Glutamatergic neuron (in vitro differentiated cells): ENCODE data around the gene STRBP. TPM values are rescaled to one million over a fixed set of nuclear protein-coding genes. Genes with fewer than 3 reads are reported as not detected.

Experiments
- DNase-seq: peaks from one replicate; pipeline ENCODE4 v3.0.0; 2022
- H3K27ac Mint-ChIP-seq: one replicate; pipeline ENCODE4 v1.8.0; 2020; ENCODE audit warnings: mild to moderate bottlenecking, mixed read lengths, inconsistent platforms; ENCODE audit not compliant: unreplicated experiment
- H3K27me3 Mint-ChIP-seq: one replicate; pipeline ENCODE4 v1.8.0; 2020; ENCODE audit warnings: mild to moderate bottlenecking, moderate library complexity, mixed read lengths, inconsistent platforms; ENCODE audit not compliant: unreplicated experiment
- H3K36me3 Mint-ChIP-seq: one replicate; pipeline ENCODE4 v1.8.0; 2020; ENCODE audit warnings: mild to moderate bottlenecking, mixed read lengths, inconsistent platforms; ENCODE audit not compliant: unreplicated experiment
- H3K4me1 Mint-ChIP-seq: one replicate; pipeline ENCODE4 v1.8.0; 2020; ENCODE audit warnings: mild to moderate bottlenecking, low read depth, mixed read lengths, inconsistent platforms; ENCODE audit not compliant: unreplicated experiment
- H3K4me3 Mint-ChIP-seq: one replicate; pipeline ENCODE4 v1.8.0; 2020; ENCODE audit warnings: mild to moderate bottlenecking, mixed read lengths, inconsistent platforms; ENCODE audit not compliant: unreplicated experiment
- H3K9me3 Mint-ChIP-seq: one replicate; pipeline ENCODE4 v1.8.0; 2020; ENCODE audit warnings: mild to moderate bottlenecking, moderate library complexity, mixed read lengths, inconsistent platforms; ENCODE audit not compliant: unreplicated experiment
- total RNA-seq: library from RNA; stranded (reverse); fragmentation: NEBNext Ultra II Directional; extraction: Animal tissue kit (Norgen Biotek cat#: 25700); gene quantifications from one replicate; pipeline ENCODE4 v1.2.1, GENCODE V29; 2021; ENCODE audit not compliant: unreplicated experiment
- TF ChIP-seq, protein P1 (sequence below): fragments of 200-600 bp; sonication (generic); IDR thresholded peaks from one replicate; pipeline ENCODE4 v1.5.0; 2021; ENCODE audit not compliant: partially characterized antibody, unreplicated experiment

Gene STRBP
- total RNA-seq, 1 donor from 2014 or later = 111 TPM

DNA sequence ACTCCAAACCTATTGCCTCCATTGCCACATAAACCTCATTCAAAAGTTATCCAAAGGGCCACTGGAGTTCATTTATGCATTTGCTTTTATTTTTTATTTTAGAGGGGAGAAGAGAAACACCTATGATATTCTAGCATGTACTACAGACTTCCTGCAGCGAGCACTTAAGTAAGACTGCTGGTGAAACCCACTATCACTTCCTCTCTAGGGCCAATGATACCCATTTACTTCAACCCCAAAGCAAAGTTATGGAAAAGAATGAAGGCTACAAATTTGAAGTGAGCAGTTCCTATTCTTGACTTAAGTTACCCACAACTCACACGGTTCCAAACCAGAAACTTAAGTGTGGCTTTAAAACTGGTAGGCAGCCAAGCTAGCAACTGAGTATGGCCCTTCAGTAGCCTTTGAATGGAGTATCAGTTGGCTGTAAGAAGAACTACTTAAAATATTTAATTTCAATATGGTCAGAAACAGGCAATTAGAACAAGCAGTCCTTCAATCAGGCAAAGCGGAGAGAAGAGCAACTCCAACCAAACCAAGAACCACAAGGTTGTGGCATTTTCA lies 140.8 kb downstream of the STRBP start:
- Mint-ChIP-seq H3K27me3 (no peaks in the 10 kb centered on the region), H3K4me1 (peaks cover 2% of the 10 kb centered on the region), H3K27ac (no peak overlapping the region), H3K36me3 (peaks cover 4% of the 10 kb centered on the region), H3K4me3 (no peak overlapping the region), H3K9me3 (peaks cover 1% of the 10 kb centered on the region)
- DNase-seq = no peak
- TF ChIP-seq, protein P1, sequence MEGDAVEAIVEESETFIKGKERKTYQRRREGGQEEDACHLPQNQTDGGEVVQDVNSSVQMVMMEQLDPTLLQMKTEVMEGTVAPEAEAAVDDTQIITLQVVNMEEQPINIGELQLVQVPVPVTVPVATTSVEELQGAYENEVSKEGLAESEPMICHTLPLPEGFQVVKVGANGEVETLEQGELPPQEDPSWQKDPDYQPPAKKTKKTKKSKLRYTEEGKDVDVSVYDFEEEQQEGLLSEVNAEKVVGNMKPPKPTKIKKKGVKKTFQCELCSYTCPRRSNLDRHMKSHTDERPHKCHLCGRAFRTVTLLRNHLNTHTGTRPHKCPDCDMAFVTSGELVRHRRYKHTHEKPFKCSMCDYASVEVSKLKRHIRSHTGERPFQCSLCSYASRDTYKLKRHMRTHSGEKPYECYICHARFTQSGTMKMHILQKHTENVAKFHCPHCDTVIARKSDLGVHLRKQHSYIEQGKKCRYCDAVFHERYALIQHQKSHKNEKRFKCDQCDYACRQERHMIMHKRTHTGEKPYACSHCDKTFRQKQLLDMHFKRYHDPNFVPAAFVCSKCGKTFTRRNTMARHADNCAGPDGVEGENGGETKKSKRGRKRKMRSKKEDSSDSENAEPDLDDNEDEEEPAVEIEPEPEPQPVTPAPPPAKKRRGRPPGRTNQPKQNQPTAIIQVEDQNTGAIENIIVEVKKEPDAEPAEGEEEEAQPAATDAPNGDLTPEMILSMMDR = no peak

DNA sequence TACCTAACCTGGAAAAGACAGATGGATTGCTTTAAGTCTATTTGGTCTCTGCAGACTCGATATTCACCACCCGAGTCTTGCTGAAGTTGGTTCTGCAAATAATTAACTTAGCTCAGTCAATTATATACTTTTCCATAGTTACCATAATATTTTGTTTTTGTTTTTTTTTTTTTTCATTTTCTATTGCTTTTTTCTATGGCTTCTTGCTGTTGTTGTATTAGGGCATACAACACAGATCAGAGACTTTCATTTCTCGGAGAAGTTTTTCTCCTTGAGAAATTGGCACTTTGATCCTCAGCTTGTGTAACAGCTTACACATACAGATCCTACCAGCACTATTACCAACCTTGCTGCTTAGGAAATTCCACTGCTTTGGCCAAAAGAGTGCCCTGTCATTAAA lies 146.9 kb downstream of the STRBP start:
- DNase-seq = no peak
- peaks cover 8% of the 10 kb centered on the region for H3K4me1 Mint-ChIP-seq
- TF ChIP-seq, protein P1 = no peak
- peaks cover 5% of the 10 kb centered on the region for H3K9me3 Mint-ChIP-seq
- no peak overlapping the region for H3K4me3 Mint-ChIP-seq
- no peak overlapping the region for H3K27ac Mint-ChIP-seq
- no peaks in the 10 kb centered on the region for H3K27me3 Mint-ChIP-seq
- H3K36me3 Mint-ChIP-seq = no peaks in the 10 kb centered on the region

DNA sequence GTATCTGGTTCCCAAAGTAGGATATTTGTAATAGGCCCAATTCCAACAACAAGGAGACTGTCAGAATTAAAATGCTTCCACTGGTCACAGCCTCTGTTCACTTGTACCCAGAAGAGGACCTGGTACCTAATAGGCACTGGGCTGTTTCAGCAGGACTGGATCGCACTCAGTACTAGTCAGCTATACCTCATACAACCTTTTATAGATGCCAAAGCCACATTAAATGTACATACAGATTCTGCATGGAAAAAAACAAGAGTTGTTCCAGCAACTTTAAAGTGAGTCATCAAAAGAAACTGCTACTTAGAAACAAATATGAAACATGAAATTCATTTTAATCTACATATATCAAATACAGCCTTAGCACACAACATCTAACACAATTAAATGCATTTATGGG lies 147.4 kb downstream of the STRBP start:
- Mint-ChIP-seq H3K36me3 (peaks cover 5% of the 10 kb centered on the region), H3K9me3 (peaks cover 5% of the 10 kb centered on the region), H3K27me3 (no peaks in the 10 kb centered on the region), H3K4me3 (no peak overlapping the region), H3K4me1 (peaks cover 8% of the 10 kb centered on the region), H3K27ac (no peak overlapping the region)
- TF ChIP-seq, protein P1 = no peak
- no peak for DNase-seq

DNA sequence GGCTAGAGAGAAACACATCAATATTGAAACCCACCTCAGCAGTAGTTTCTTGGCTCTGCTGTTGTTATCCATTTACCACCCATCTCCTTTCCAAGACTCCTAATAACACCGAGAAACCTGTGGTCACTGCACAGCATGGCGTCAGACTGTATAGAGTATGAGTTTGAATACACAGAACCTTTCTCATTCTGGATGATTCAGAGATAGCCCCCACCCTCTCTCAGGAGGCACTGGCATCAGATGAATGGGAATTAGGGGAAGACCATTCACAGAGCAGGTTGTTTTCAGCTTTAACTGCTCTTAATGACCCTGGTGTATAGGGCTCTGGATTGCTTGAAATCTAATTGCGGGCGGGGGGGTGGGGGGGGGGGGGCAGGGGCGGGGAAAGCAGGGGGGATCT lies 148.3 kb downstream of the STRBP start:
- Mint-ChIP-seq H3K36me3 (peaks cover 10% of the 10 kb centered on the region), H3K27me3 (peaks cover 5% of the 10 kb centered on the region), H3K4me3 (no peak overlapping the region), H3K9me3 (peaks cover 3% of the 10 kb centered on the region), H3K4me1 (peaks cover 8% of the 10 kb centered on the region), H3K27ac (no peak overlapping the region)
- TF ChIP-seq, protein P1 = no peak
- DNase-seq = no peak

DNA sequence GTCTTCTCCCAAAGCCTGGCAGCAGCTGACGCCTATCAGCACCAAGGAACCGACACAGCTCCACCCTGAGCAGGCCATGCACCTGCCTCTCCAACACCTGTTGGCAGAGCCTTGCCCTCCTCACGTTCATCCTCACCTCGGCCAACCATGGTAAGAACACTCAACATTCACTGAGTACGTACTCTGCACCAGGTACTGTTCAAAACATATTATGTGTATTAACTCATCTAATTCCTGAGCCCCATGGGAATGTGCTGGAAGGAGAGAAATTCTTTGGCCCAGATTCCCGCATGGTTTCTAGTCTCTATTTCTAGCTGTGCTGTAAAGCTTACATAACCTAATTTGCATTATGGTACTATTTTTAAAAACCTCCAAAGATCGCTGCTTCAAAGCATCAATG lies 148.8 kb downstream of the STRBP start:
- peaks cover 5% of the 10 kb centered on the region for H3K27me3 Mint-ChIP-seq
- peaks cover 15% of the 10 kb centered on the region for H3K36me3 Mint-ChIP-seq
- peaks cover 8% of the 10 kb centered on the region for H3K4me1 Mint-ChIP-seq
- H3K4me3 Mint-ChIP-seq = no peak overlapping the region
- TF ChIP-seq, protein P1 = no peak
- no peak overlapping the region for H3K27ac Mint-ChIP-seq
- no peak for DNase-seq
- H3K9me3 Mint-ChIP-seq = peaks cover 5% of the 10 kb centered on the region
